Loucy (cell line): Measurements from ENCODE around the gene EXOC3L4.

Experiments
- H2AFZ ChIP-seq: fragments of 200-600 bp; sonication (generic); 2 replicates; pipeline ENCODE4 v1.6.0; 2016; ENCODE audit warnings: antibody characterized with exemption, mild to moderate bottlenecking, low read length, moderate library complexity
- H3F3A ChIP-seq: fragments of 200-600 bp; 2 replicates; pipeline ENCODE4 v1.6.0; 2016; ENCODE audit warnings: antibody characterized with exemption, low read depth, mild to moderate bottlenecking
- H3K27me3 ChIP-seq: fragments of 200-600 bp; sonication (generic); 2 replicates; pipeline ENCODE4 v1.6.1; 2014; ENCODE audit warnings: low read length, mild to moderate bottlenecking; ENCODE audit not compliant: insufficient read depth, poor library complexity, severe bottlenecking
- H3K36me3 ChIP-seq: fragments of 200-600 bp; sonication (generic); 2 replicates; pipeline ENCODE4 v1.6.1; 2016; ENCODE audit warnings: low read length; ENCODE audit not compliant: insufficient read depth
- H3K4me1 ChIP-seq: fragments of 200-600 bp; sonication (generic); 2 replicates; pipeline ENCODE4 v1.5.1; 2014; ENCODE audit warnings: low read length, mild to moderate bottlenecking; ENCODE audit not compliant: insufficient read depth, poor library complexity, severe bottlenecking
- H3K4me2 ChIP-seq: fragments of 200-600 bp; sonication (generic); 2 replicates; pipeline ENCODE4 v1.6.0; 2014; ENCODE audit warnings: antibody characterized with exemption, low read length, low read depth, mild to moderate bottlenecking; ENCODE audit not compliant: poor library complexity, severe bottlenecking
- H3K4me3 ChIP-seq: fragments of 200-600 bp; sonication (generic); 2 replicates; pipeline ENCODE4 v1.5.1; 2014; ENCODE audit warnings: low read length, mild to moderate bottlenecking, mixed read lengths; ENCODE audit not compliant: poor library complexity, severe bottlenecking
- H3K79me2 ChIP-seq: fragments of 200-600 bp; sonication (generic); 2 replicates; pipeline ENCODE4 v1.6.1; 2014; ENCODE audit warnings: low read length; ENCODE audit not compliant: insufficient read depth
- H3K9ac ChIP-seq: fragments of 200-600 bp; sonication (generic); 2 replicates; pipeline ENCODE4 v1.6.0; 2014; ENCODE audit warnings: mild to moderate bottlenecking, low read depth, low read length, moderate library complexity; ENCODE audit not compliant: poor library complexity, severe bottlenecking
- H3K9me2 ChIP-seq: fragments of 200-600 bp; sonication (generic); replicated peaks from 2 replicates; pipeline ENCODE4 v1.6.1; 2016; ENCODE audit warnings: low read depth, low read length, mixed read lengths
- H3K9me3 ChIP-seq: fragments of 200-600 bp; sonication (generic); 2 replicates; pipeline ENCODE4 v1.6.1; 2014; ENCODE audit warnings: mild to moderate bottlenecking, antibody characterized with exemption, low read length, low read depth; ENCODE audit not compliant: insufficient read depth
- H4K20me1 ChIP-seq: fragments of 200-600 bp; sonication (generic); 2 replicates; pipeline ENCODE4 v1.6.0; 2014; ENCODE audit warnings: antibody characterized with exemption, low read length, mild to moderate bottlenecking; ENCODE audit not compliant: insufficient read depth, poor library complexity, severe bottlenecking
- CTCF ChIP-seq: fragments of 200-600 bp; sonication (generic); conservative IDR thresholded peaks from 2 replicates; pipeline ENCODE4 v1.5.1; 2014; ENCODE audit warnings: mild to moderate bottlenecking, antibody characterized with exemption, low read length
- EZH2phosphoT487 ChIP-seq: fragments of 200-600 bp; IDR thresholded peaks from 2 replicates; pipeline ENCODE4 v1.6.1; 2018; ENCODE audit warnings: antibody characterized with exemption, mild to moderate bottlenecking, moderate library complexity, borderline replicate concordance

EXOC3L4 gene

GRCh38 chr14:103067231-103067954 lies 27.1 kb upstream of the EXOC3L4 start:
- Histone ChIP-seq H3K79me2 (no peaks in the 10 kb centered on the region), H3F3A (no peaks in the 10 kb centered on the region), H3K36me3 (no peaks in the 10 kb centered on the region), H2AFZ (no peak overlapping the region), H3K9ac (no peak overlapping the region), H3K9me2 (no peaks in the 10 kb centered on the region), H3K4me3 (no peak overlapping the region), H3K4me2 (no peak overlapping the region), H3K9me3 (no peaks in the 10 kb centered on the region), H3K27me3 (no peaks in the 10 kb centered on the region), H4K20me1 (no peaks in the 10 kb centered on the region), H3K4me1 (no peaks in the 10 kb centered on the region)
- no peak for TF ChIP-seq EZH2phosphoT487
- TF ChIP-seq CTCF = no peak

GRCh38 chr14:103068351-103069073 lies 26.0 kb upstream of the EXOC3L4 start:
- Histone ChIP-seq H3K9me3 (no peaks in the 10 kb centered on the region), H2AFZ (no peak overlapping the region), H3K4me1 (no peaks in the 10 kb centered on the region), H3K36me3 (no peaks in the 10 kb centered on the region), H4K20me1 (no peaks in the 10 kb centered on the region), H3K9ac (no peak overlapping the region), H3K9me2 (no peaks in the 10 kb centered on the region), H3F3A (no peaks in the 10 kb centered on the region), H3K4me2 (no peak overlapping the region), H3K27me3 (no peaks in the 10 kb centered on the region), H3K4me3 (no peak overlapping the region), H3K79me2 (no peaks in the 10 kb centered on the region)
- TF ChIP-seq EZH2phosphoT487 = no peak
- TF ChIP-seq CTCF = no peak

GRCh38 chr14:103070263-103070885 lies 24.2 kb upstream of the EXOC3L4 start:
- TF ChIP-seq EZH2phosphoT487 (no peak), CTCF (no peak)
- Histone ChIP-seq H4K20me1 (no peaks in the 10 kb centered on the region), H3K9ac (no peak overlapping the region), H3K27me3 (no peaks in the 10 kb centered on the region), H3K9me2 (no peaks in the 10 kb centered on the region), H3K36me3 (no peaks in the 10 kb centered on the region), H3K79me2 (no peaks in the 10 kb centered on the region), H3K4me2 (no peak overlapping the region), H2AFZ (no peak overlapping the region), H3K4me1 (no peaks in the 10 kb centered on the region), H3K4me3 (no peak overlapping the region), H3F3A (no peaks in the 10 kb centered on the region), H3K9me3 (no peaks in the 10 kb centered on the region)
